Measurements from ENCODE around the gene RBMS3. TPM values are rescaled to one million over a fixed set of nuclear protein-coding genes. Genes with fewer than 3 reads are reported as not detected.
"Not testable (repeated sequence)": the region's sequence is repeated elsewhere in the genome, so short reads cannot be mapped to it uniquely, and the experiment has no call there.

RBMS3 gene
- total RNA-seq, 1 experiment from 2014 or later: not detected

GRCh38 chr3:29429055-29429679 is 148.3 kb downstream of the RBMS3 start:
- DNase-seq (ENCODE audit: low spot score): no peak

- DNase-seq (ENCODE audit: low spot score): no peak
These were observed 149.7 kb downstream of the RBMS3 start for GRCh38 chr3:29430558-29430971.

- DNase-seq (ENCODE audit: low spot score): no peak
These were observed 155.9 kb downstream of the RBMS3 start for GRCh38 chr3:29436612-29437323.

- no peak for DNase-seq (ENCODE audit: low spot score)
These were observed 157.7 kb downstream of the RBMS3 start for GRCh38 chr3:29438580-29438979.

GRCh38 chr3:29440413-29441305 is 159.8 kb downstream of the RBMS3 start:
- DNase-seq (ENCODE audit: low spot score): no peak

GRCh38 chr3:29441422-29441821 is 160.6 kb downstream of the RBMS3 start:
- DNase-seq (ENCODE audit: low spot score): no peak

GRCh38 chr3:29447946-29448627 is 167.2 kb downstream of the RBMS3 start:
- no peak for DNase-seq (ENCODE audit: low spot score)

- no peak for DNase-seq (ENCODE audit: low spot score)
These were observed 171.0 kb downstream of the RBMS3 start for GRCh38 chr3:29451920-29452319.

- DNase-seq (ENCODE audit: low spot score): no peak
These were observed 172.0 kb downstream of the RBMS3 start for GRCh38 chr3:29452934-29453283.

- DNase-seq (ENCODE audit: low spot score): no peak
These were observed 172.6 kb downstream of the RBMS3 start for GRCh38 chr3:29453284-29454001.

GRCh38 chr3:29454161-29454611 is 173.3 kb downstream of the RBMS3 start:
- DNase-seq (ENCODE audit: low spot score): no peak

- no peak for DNase-seq (ENCODE audit: low spot score)
These were observed 176.0 kb downstream of the RBMS3 start for GRCh38 chr3:29456901-29457300.

- no peak for DNase-seq (ENCODE audit: low spot score)
These were observed 182.4 kb downstream of the RBMS3 start for GRCh38 chr3:29463304-29463703.

- no peak for DNase-seq (ENCODE audit: low spot score)
These were observed 185.0 kb downstream of the RBMS3 start for GRCh38 chr3:29465836-29466235.

GRCh38 chr3:29466442-29466841 is 185.6 kb downstream of the RBMS3 start:
- no peak for DNase-seq (ENCODE audit: low spot score)

- DNase-seq (ENCODE audit: low spot score): no peak
These were observed 187.3 kb downstream of the RBMS3 start for GRCh38 chr3:29468187-29468586.

- not testable (repeated sequence) for DNase-seq (ENCODE audit: low spot score)
These were observed 192.8 kb downstream of the RBMS3 start for GRCh38 chr3:29473481-29474170.

GRCh38 chr3:29475305-29475840 is 194.5 kb downstream of the RBMS3 start:
- DNase-seq (ENCODE audit: low spot score): no peak

GRCh38 chr3:29475854-29476253 is 195.0 kb downstream of the RBMS3 start:
- DNase-seq (ENCODE audit: low spot score): no peak

GRCh38 chr3:29478611-29479010 is 197.7 kb downstream of the RBMS3 start:
- DNase-seq (ENCODE audit: low spot score): no peak
